Calu3 (cell line): ENCODE results near the gene CDH11. TPM values are rescaled to one million over a fixed set of nuclear protein-coding genes. Genes with fewer than 3 reads are reported as not detected.

Experiments
- BruUV-seq: library from RNA; stranded (reverse); fragments of 400-500 nt; replicated peaks from 2 replicates; lab custom pipeline; 2021; lab: Mats Ljungman, UMichigan
- CTCF ChIA-PET: fragments of 300-600 bp; sonication (Branson Sonifier 250); formaldehyde crosslinking; loops from one replicate; lab custom pipeline; 2022; ENCODE audit warnings: antibody characterized with exemption; lab: Charles Lee
- DNase-seq: peaks from one replicate; pipeline ENCODE4 v3.0.0; 2022
- H3K27ac Mint-ChIP-seq: one replicate; pipeline ENCODE4 v1.8.0; 2022; ENCODE audit warnings: mixed read lengths; ENCODE audit not compliant: unreplicated experiment
- H3K27me3 Mint-ChIP-seq: one replicate; pipeline ENCODE4 v1.8.0; 2022; ENCODE audit warnings: mixed read lengths; ENCODE audit not compliant: unreplicated experiment
- H3K36me3 Mint-ChIP-seq: one replicate; pipeline ENCODE4 v1.8.0; 2022; ENCODE audit warnings: mild to moderate bottlenecking, moderate library complexity, mixed read lengths; ENCODE audit not compliant: insufficient read depth, unreplicated experiment
- H3K4me1 Mint-ChIP-seq: one replicate; pipeline ENCODE4 v1.8.0; 2022; ENCODE audit warnings: mild to moderate bottlenecking, low read depth, mixed read lengths; ENCODE audit not compliant: unreplicated experiment
- H3K4me3 Mint-ChIP-seq: one replicate; pipeline ENCODE4 v1.8.0; 2022; ENCODE audit warnings: mild to moderate bottlenecking, low read depth, moderate library complexity, mixed read lengths; ENCODE audit not compliant: unreplicated experiment
- H3K9me3 Mint-ChIP-seq: one replicate; pipeline ENCODE4 v1.8.0; 2022; ENCODE audit warnings: low read depth, mixed read lengths; ENCODE audit not compliant: unreplicated experiment
- intact Hi-C: fragments of 100-400 bp; cut with micrococcal nuclease; formaldehyde crosslinking; loops from one replicate; pipeline ENCODE4 v1.10.0; 2022; ENCODE audit not compliant: unreplicated experiment
- total RNA-seq: library from RNA; stranded (reverse); gene quantifications from 2 replicates; pipeline ENCODE4 v1.2.3, GENCODE V29; 2022
- TF ChIP-seq, protein P1 (sequence below): fragments of 200-600 bp; IDR thresholded peaks from one replicate; pipeline ENCODE4 v1.8.0; 2022; ENCODE audit warnings: antibody characterized with exemption; ENCODE audit not compliant: unreplicated experiment

The CDH11 gene
- total RNA-seq, 1 experiment from 2014 or later, result not detected

DNA sequence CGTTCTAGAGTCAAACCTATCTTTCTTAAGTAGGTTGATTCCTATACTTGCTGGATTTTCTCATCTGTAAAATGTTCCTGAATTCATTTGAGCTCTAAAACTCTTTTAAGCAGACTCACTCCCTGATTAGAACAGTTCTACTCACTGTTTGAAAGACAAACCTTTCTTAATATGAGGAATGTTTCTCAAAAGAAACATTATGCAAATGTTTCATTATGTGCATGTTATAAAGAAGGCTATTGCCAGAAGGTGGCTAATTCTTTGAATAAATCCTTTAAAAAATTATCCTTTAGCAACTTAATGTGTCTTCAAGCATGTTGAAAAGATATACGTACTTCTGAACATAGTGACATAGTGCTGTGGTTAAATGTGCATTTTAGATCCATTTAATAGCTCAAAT lies 124.1 kb downstream of the CDH11 start:
- H3K27me3 Mint-ChIP-seq, result no peaks in the 10 kb centered on the region
- DNase-seq, result no peak
- H3K36me3 Mint-ChIP-seq, result no peaks in the 10 kb centered on the region
- H3K9me3 Mint-ChIP-seq, result peaks cover 15% of the 10 kb centered on the region
- TF ChIP-seq, protein P1, sequence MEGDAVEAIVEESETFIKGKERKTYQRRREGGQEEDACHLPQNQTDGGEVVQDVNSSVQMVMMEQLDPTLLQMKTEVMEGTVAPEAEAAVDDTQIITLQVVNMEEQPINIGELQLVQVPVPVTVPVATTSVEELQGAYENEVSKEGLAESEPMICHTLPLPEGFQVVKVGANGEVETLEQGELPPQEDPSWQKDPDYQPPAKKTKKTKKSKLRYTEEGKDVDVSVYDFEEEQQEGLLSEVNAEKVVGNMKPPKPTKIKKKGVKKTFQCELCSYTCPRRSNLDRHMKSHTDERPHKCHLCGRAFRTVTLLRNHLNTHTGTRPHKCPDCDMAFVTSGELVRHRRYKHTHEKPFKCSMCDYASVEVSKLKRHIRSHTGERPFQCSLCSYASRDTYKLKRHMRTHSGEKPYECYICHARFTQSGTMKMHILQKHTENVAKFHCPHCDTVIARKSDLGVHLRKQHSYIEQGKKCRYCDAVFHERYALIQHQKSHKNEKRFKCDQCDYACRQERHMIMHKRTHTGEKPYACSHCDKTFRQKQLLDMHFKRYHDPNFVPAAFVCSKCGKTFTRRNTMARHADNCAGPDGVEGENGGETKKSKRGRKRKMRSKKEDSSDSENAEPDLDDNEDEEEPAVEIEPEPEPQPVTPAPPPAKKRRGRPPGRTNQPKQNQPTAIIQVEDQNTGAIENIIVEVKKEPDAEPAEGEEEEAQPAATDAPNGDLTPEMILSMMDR, result no peak
- no peak overlapping the region for H3K27ac Mint-ChIP-seq
- intact Hi-C loops, result no loop called here
- H3K4me3 Mint-ChIP-seq, result no peak overlapping the region
- no TSS peak for BruUV-seq
- no peaks in the 10 kb centered on the region for H3K4me1 Mint-ChIP-seq
- CTCF ChIA-PET, result no interaction called here

DNA sequence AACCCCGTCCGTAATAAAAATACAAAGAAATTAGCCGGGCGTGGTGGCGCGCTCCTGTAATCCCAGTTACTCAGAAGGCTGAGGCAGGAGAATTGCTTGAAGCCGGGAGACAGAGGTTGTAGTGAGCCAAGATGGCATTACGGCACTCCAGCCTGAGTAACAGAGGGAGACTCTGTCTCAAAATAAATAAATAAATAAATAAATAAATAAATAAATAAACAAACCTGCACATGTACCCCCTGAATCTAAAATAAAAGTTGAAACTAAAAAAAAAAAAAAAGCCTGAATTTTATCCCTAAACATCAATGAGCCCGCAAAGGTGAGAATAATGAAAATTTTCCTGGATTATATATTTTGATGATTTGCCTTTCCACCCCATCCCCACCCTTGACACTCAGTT lies 124.7 kb downstream of the CDH11 start:
- Mint-ChIP-seq H3K36me3 (no peaks in the 10 kb centered on the region), H3K4me1 (no peaks in the 10 kb centered on the region), H3K9me3 (peaks cover 12% of the 10 kb centered on the region), H3K27ac (no peak overlapping the region), H3K4me3 (no peak overlapping the region), H3K27me3 (no peaks in the 10 kb centered on the region)
- no TSS peak for BruUV-seq
- intact Hi-C loops, result no loop called here
- CTCF ChIA-PET, result no interaction called here
- DNase-seq, result no peak
- TF ChIP-seq, protein P1, result no peak

DNA sequence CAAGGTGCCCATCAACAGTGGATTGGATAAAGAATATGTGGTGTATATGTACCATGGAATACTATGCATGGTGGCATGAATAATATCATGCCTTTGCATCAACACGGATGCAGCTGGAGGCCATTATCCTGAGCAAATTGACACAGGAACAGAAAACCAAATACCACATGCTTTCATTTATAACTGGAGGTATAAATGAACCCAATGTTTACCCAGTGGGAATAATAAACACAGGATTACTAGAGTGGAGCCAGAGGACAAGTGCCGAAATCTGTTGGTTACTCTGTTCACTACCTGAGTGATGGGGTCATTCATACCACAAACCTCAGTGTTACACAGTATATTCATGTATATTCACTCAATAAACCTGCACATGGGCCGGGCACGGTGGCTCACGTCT lies 125.2 kb downstream of the CDH11 start:
- Mint-ChIP-seq H3K4me3 (no peak overlapping the region), H3K27me3 (no peaks in the 10 kb centered on the region), H3K36me3 (no peaks in the 10 kb centered on the region), H3K9me3 (peaks cover 11% of the 10 kb centered on the region), H3K27ac (no peak overlapping the region), H3K4me1 (no peaks in the 10 kb centered on the region)
- no TSS peak for BruUV-seq
- intact Hi-C loops, result no loop called here
- DNase-seq, result no peak
- TF ChIP-seq, protein P1, result no peak
- CTCF ChIA-PET, result no interaction called here

DNA sequence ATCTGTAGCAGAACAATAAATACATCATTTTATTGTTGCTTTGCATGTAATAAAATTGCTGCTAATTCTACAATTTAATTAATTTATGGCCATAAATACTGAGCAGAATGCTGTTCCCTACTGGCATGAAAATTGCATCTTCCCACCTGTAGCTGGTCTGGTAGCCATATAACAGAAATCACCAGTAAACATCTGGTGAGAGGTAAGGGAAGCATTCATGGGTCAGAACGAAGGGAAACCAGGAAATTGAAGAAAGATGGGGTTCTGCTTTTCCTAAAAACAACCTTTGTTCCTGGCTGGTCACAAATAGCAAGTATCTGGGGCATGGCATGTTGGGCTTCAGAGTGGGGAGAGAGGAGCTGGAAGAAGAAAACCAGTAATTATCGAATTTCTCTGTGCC lies 128.4 kb downstream of the CDH11 start:
- no peaks in the 10 kb centered on the region for H3K27me3 Mint-ChIP-seq
- TF ChIP-seq, protein P1, result no peak
- no peak overlapping the region for H3K4me3 Mint-ChIP-seq
- H3K4me1 Mint-ChIP-seq, result no peaks in the 10 kb centered on the region
- no peaks in the 10 kb centered on the region for H3K36me3 Mint-ChIP-seq
- CTCF ChIA-PET, result no interaction called here
- H3K9me3 Mint-ChIP-seq, result peaks cover 10% of the 10 kb centered on the region
- intact Hi-C loops, result no loop called here
- BruUV-seq, result no TSS peak
- no peak for DNase-seq
- no peak overlapping the region for H3K27ac Mint-ChIP-seq
